Keratinocyte (primary cell): ENCODE measurements around the gene TTC39C. TPM values are rescaled to one million over a fixed set of nuclear protein-coding genes. Genes with fewer than 3 reads are reported as not detected.

ENCODE experiments used
- DNase-seq: peaks from one replicate; pipeline ENCODE4 v3.0.0-alpha.2; 2011; ENCODE audit warnings: low read depth, missing footprints, low spot score
- FAIRE-seq: peaks from 2 replicates; lab custom pipeline; 2011; peaks lifted over from hg19 to GRCh38; lab: Jason Lieb, UNC
- H2AFZ ChIP-seq: 2 replicates; pipeline ENCODE4 v1.6.0; 2012; ENCODE audit warnings: low read length, control low read depth, inconsistent platforms; ENCODE audit not compliant: control insufficient read depth
- H3K27ac ChIP-seq: 2 replicates; pipeline ENCODE4 v1.5.1; 2011; ENCODE audit warnings: low read length; ENCODE audit not compliant: control insufficient read depth, insufficient read depth
- H3K27me3 ChIP-seq: 3 replicates; pipeline ENCODE4 v1.6.0; 2011; ENCODE audit warnings: low read length; ENCODE audit not compliant: control insufficient read depth, insufficient read depth; ENCODE audit errors: extremely low read depth
- H3K36me3 ChIP-seq, 2 experiments: 2 replicates in 1 of 2; 3 replicates in 1 of 2; pipeline ENCODE4 v1.5.1; 2011; ENCODE audit warnings: low read length in 2 of 2, mild to moderate bottlenecking in 1 of 2; ENCODE audit not compliant: control insufficient read depth in 2 of 2, insufficient read depth in 2 of 2; ENCODE audit errors: extremely low read depth in 1 of 2
- H3K4me1 ChIP-seq: 3 replicates; pipeline ENCODE4 v1.5.1; 2011; ENCODE audit warnings: low read length; ENCODE audit not compliant: control insufficient read depth, insufficient read depth; ENCODE audit errors: extremely low read depth
- H3K4me2 ChIP-seq: 3 replicates; pipeline ENCODE4 v1.6.0; 2011; ENCODE audit warnings: low read depth, low read length; ENCODE audit not compliant: control insufficient read depth, insufficient read depth; ENCODE audit errors: extremely low read depth
- H3K4me3 ChIP-seq, 3 experiments: fragments of 200-600 bp in 1 of 3; sonication (generic) in 1 of 3; 2 replicates in 2 of 3; 3 replicates in 1 of 3; pipeline ENCODE4 v1.5.1; 2011 to 2016; ENCODE audit warnings: low read length in 3 of 3, mild to moderate bottlenecking in 3 of 3, control low read depth in 2 of 3, inconsistent platforms in 1 of 3, low read depth in 1 of 3, mixed read lengths in 1 of 3, mixed run types in 1 of 3, moderate library complexity in 1 of 3; ENCODE audit not compliant: control insufficient read depth in 2 of 3, insufficient read depth in 2 of 3; ENCODE audit errors: extremely low read depth in 1 of 3
- H3K79me2 ChIP-seq: 2 replicates; pipeline ENCODE4 v1.6.0; 2012; ENCODE audit warnings: low read length; ENCODE audit not compliant: control insufficient read depth, insufficient read depth
- H3K9ac ChIP-seq: 3 replicates; pipeline ENCODE4 v1.6.0; 2011; ENCODE audit warnings: low read length; ENCODE audit not compliant: control insufficient read depth, insufficient read depth; ENCODE audit errors: extremely low read depth
- H3K9me1 ChIP-seq: 3 replicates; pipeline ENCODE4 v1.6.0; 2011; ENCODE audit warnings: low read length; ENCODE audit not compliant: control insufficient read depth, insufficient read depth; ENCODE audit errors: extremely low read depth
- H3K9me3 ChIP-seq: 2 replicates; pipeline ENCODE4 v1.5.1; 2012; ENCODE audit warnings: low read depth, low read length; ENCODE audit not compliant: control insufficient read depth
- H4K20me1 ChIP-seq: 3 replicates; pipeline ENCODE4 v1.6.0; 2011; ENCODE audit warnings: low read length; ENCODE audit not compliant: control insufficient read depth, insufficient read depth; ENCODE audit errors: extremely low read depth
- EZH2 ChIP-seq: IDR thresholded peaks from one replicate; pipeline ENCODE4 v1.6.1; 2012; ENCODE audit warnings: inconsistent platforms, mild to moderate bottlenecking, low read length, moderate library complexity
- dilution Hi-C: fragments of 300-500 bp; cut with MboI; formaldehyde crosslinking; loops from one replicate; pipeline ENCODE4 v1.7.0; 2020; ENCODE audit warnings: low sequenced_read_pairs; ENCODE audit not compliant: extremely low pct_ligation_motif_present
- polyA plus RNA-seq, 5 experiments: library from polyadenylated mRNA; depleted of rRNA in 3 of 5; stranded (reverse) in 3 of 5; stranded (forward) in 1 of 5; unstranded in 1 of 5; fragments of >200 nt; gene quantifications; 1 replicate in 1 of 5; 2 replicates in 3 of 5; 3 replicates in 1 of 5; pipeline versions ENCODE4 v1.2.1 to v1.2.3, GENCODE V29; 2011 to 2012; ENCODE audit warnings: missing spikeins in 2 of 5, low read depth in 1 of 5, low replicate concordance in 1 of 5
- TF ChIP-seq, protein P1 (sequence below), 3 experiments: IDR thresholded peaks in 1 of 3; conservative IDR thresholded peaks in 1 of 3; optimal IDR thresholded peaks in 1 of 3; 2 replicates in 2 of 3; 3 replicates in 1 of 3; pipeline versions ENCODE3 to v1.5.1; 2011; ENCODE audit warnings: low read length in 3 of 3, mild to moderate bottlenecking in 3 of 3, moderate library complexity in 2 of 3, control low read depth in 1 of 3, inconsistent platforms in 1 of 3; ENCODE audit not compliant: insufficient read depth in 2 of 3; ENCODE audit errors: extremely low read depth in 1 of 3

TTC39C gene
- polyA plus RNA-seq, 1 donor (not counting 4 experiments of a cell fraction or from before 2014, with no cell fraction given): 26.8 TPM

DNA sequence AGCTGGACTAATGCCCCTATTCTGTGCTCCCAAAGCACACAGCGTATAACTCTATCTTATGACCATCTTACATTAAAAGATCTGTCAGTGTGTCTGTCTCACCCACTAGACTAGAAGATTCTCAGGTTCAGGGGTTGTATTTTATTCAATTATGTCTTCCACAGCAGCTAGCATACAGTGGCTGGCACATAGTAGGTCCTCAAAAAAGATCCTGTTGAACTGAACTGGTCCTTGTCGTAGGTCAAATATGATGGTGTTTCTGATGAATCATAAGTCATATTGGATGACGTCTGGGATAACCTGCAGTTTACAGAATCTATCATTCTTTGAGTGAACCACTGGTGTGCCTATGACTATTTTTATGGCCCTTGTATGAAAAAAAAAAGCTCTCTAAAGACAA lies 11.3 kb upstream of the TTC39C start:
- no peak overlapping the region for H3K4me2 ChIP-seq
- no peaks in the 10 kb centered on the region for H3K27me3 ChIP-seq
- no peaks in the 10 kb centered on the region for H3K9me1 ChIP-seq
- H3K27ac ChIP-seq: no peak overlapping the region
- H3K4me3 ChIP-seq: no peak overlapping the region
- TF ChIP-seq, protein P1, sequence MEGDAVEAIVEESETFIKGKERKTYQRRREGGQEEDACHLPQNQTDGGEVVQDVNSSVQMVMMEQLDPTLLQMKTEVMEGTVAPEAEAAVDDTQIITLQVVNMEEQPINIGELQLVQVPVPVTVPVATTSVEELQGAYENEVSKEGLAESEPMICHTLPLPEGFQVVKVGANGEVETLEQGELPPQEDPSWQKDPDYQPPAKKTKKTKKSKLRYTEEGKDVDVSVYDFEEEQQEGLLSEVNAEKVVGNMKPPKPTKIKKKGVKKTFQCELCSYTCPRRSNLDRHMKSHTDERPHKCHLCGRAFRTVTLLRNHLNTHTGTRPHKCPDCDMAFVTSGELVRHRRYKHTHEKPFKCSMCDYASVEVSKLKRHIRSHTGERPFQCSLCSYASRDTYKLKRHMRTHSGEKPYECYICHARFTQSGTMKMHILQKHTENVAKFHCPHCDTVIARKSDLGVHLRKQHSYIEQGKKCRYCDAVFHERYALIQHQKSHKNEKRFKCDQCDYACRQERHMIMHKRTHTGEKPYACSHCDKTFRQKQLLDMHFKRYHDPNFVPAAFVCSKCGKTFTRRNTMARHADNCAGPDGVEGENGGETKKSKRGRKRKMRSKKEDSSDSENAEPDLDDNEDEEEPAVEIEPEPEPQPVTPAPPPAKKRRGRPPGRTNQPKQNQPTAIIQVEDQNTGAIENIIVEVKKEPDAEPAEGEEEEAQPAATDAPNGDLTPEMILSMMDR (optimal IDR thresholded peaks at IDR 0.05 in 1 of 3, IDR thresholded peaks at IDR 0.05 in 1 of 3, conservative IDR thresholded peaks at IDR 0.05 in 1 of 3; ENCODE audit: extremely low read depth in 1 of 3, insufficient read depth in 2 of 3, low read length in 3 of 3): no peak
- TF ChIP-seq EZH2: no peak
- DNase-seq (no peak), FAIRE-seq (no peak)
- dilution Hi-C loops: no loop called here
- no peaks in the 10 kb centered on the region for H4K20me1 ChIP-seq
- no peaks in the 10 kb centered on the region for H3K9me3 ChIP-seq
- no peak overlapping the region for H2AFZ ChIP-seq
- no peaks in the 10 kb centered on the region for H3K36me3 ChIP-seq
- H3K9ac ChIP-seq: no peak overlapping the region
- no peaks in the 10 kb centered on the region for H3K79me2 ChIP-seq
- peaks cover 10% of the 10 kb centered on the region for H3K4me1 ChIP-seq

DNA sequence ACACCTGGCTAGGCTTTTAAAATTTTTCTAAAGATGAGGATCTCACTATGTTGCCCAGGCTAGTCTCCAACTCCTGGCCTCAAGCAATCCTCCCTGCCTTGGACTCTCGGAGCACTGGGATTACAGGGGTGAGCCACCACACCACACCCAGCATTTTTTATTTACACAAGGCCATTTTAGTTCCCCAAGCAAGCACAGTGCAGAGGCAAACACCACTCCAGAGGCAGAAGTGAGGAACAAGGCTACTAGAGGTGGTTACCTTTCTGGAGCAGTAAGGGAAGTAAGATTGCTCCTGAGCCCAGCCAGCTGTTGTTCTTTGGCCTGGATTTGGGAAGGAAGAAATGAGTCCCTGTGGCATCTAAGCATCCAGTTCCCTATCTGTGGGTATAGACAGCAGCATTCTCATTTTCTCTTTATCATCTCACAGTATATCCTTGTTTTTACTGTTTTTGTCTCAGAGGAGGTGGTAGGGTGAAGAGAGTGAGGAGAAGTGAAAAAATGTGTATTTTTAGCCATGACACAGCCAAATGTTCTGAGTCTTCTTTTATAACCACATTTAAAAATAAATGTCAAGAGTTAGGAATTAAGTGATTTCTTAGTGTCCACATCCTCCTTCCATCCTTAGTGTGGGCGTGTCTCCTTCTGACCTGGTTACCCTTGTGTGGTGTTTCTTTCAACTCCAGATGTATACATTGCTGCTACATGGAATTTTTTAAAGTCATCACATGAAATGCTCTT lies 10.5 kb upstream of the TTC39C start:
- no peaks in the 10 kb centered on the region for H3K79me2 ChIP-seq
- peaks cover 4% of the 10 kb centered on the region for H3K4me1 ChIP-seq
- no peak overlapping the region for H3K4me2 ChIP-seq
- H3K9ac ChIP-seq: no peak overlapping the region
- dilution Hi-C loops: no loop called here
- H3K36me3 ChIP-seq: no peaks in the 10 kb centered on the region
- no peaks in the 10 kb centered on the region for H3K9me1 ChIP-seq
- no peaks in the 10 kb centered on the region for H4K20me1 ChIP-seq
- no peak overlapping the region for H3K4me3 ChIP-seq
- FAIRE-seq (no peak), DNase-seq (no peak)
- H2AFZ ChIP-seq: no peak overlapping the region
- H3K9me3 ChIP-seq: no peaks in the 10 kb centered on the region
- no peaks in the 10 kb centered on the region for H3K27me3 ChIP-seq
- TF ChIP-seq, protein P1 (optimal IDR thresholded peaks at IDR 0.05 in 1 of 3, IDR thresholded peaks at IDR 0.05 in 1 of 3, conservative IDR thresholded peaks at IDR 0.05 in 1 of 3; ENCODE audit: extremely low read depth in 1 of 3, insufficient read depth in 2 of 3, low read length in 3 of 3): no peak
- no peak for TF ChIP-seq EZH2
- H3K27ac ChIP-seq: no peak overlapping the region
